HUES48 (cell line): Measurements from ENCODE around the gene TNN.

Experiments
- H3K27ac ChIP-seq: one replicate; pipeline ENCODE4 v1.7.0; 2013; ENCODE audit warnings: low read depth, low read length, inconsistent platforms
- H3K27me3 ChIP-seq: 2 replicates; pipeline ENCODE4 v1.6.1; 2013; ENCODE audit warnings: mild to moderate bottlenecking, low read length; ENCODE audit not compliant: control insufficient read depth, insufficient read depth
- H3K36me3 ChIP-seq: 2 replicates; pipeline ENCODE4 v1.6.1; 2013; ENCODE audit warnings: low read length; ENCODE audit not compliant: control insufficient read depth, insufficient read depth
- H3K4me1 ChIP-seq: 2 replicates; pipeline ENCODE4 v1.6.1; 2013; ENCODE audit warnings: mild to moderate bottlenecking, low read length; ENCODE audit not compliant: control insufficient read depth, insufficient read depth
- H3K4me3 ChIP-seq: 2 replicates; pipeline ENCODE4 v1.5.1; 2013; ENCODE audit warnings: mild to moderate bottlenecking, low read depth, low read length
- H3K9ac ChIP-seq: 2 replicates; pipeline ENCODE4 v1.6.1; 2013; ENCODE audit warnings: mild to moderate bottlenecking, low read depth, low read length, moderate library complexity
- H3K9me3 ChIP-seq: 2 replicates; pipeline ENCODE4 v1.6.1; 2013; ENCODE audit warnings: low read length; ENCODE audit not compliant: control insufficient read depth, insufficient read depth

TNN gene

DNA sequence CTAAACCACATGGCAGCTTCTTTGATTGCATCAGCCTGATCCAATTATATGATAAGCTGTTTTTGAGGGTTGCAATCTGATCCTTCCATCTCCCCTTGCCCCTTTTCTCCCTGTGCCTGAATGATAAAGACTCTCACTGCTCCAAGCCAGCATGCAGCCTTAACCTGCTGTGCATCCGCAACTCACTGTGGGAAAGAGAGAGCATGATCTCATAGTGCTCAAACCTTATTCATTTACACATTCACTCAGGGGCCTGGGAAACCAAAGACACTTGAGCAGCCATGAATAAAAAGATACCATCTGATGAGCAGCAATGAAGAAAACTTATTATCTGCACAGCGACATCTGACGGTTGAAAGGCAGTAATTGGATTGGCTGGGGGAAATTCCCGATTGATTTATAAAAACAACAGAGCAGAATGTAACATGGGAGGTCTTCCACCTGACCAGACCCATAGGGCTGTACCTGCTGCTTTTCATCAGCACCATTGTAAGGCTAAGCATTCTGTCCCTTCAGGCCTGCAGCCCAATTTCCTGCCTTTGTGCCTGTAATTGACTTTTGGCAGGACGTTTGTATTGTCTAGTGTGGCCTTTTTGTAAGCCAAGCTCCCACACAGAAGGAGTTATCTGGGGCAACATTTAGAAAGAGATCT lies 62.5 kb downstream of the TNN start:
- Histone ChIP-seq H3K27me3 (no peaks in the 10 kb centered on the region), H3K9me3 (no peaks in the 10 kb centered on the region), H3K4me3 (no peak overlapping the region; the same call in 1 of the 2 replicates), H3K27ac (peak overlapping the region; percentile 98), H3K4me1 (peaks cover 29% of the 10 kb centered on the region), H3K36me3 (no peaks in the 10 kb centered on the region), H3K9ac (peak overlapping the region; percentile 67)

DNA sequence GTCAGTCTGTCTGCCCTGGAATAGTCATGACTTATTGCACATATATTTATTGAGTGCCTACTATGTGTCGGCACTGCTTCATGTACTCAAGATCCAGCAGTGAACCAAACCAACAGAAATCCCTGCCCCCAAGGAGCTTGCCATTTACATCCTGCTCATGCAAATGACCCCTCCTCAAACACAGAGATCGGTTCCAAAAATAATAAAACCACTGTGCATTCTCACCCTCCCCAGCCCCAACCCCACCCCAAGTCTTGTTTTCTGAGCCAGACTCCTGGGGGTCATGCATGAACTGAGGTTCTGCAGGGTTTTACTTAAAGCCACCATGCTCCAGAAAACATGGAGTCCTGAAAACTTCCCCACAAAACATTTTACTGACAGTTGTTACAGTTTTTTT lies 63.0 kb downstream of the TNN start:
- peak overlapping the region; percentile 67 for H3K9ac ChIP-seq
- peak overlapping the region; percentile 98 for H3K27ac ChIP-seq
- no peaks in the 10 kb centered on the region for H3K27me3 ChIP-seq
- H3K9me3 ChIP-seq = no peaks in the 10 kb centered on the region
- H3K4me1 ChIP-seq = peaks cover 28% of the 10 kb centered on the region
- no peaks in the 10 kb centered on the region for H3K36me3 ChIP-seq
- H3K4me3 ChIP-seq = no peak overlapping the region

DNA sequence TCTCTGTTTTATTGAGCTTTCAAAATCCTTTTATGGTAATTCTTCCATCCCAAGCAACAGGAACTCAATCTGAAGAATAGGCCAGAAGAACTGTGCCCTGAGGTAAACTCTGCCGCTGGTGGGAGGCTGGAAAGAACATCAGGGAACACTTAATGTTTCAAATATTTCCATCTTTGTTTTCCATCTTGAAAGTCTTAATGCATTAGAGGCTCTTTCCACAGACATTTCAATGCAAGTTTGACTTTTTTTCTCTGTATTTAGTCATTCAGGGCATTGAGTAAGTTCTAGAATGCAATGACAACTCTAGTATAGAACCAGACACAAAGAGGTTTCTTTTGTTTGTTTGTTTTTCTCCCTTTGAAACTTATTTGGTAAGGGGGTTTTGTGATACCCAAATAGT lies 63.5 kb downstream of the TNN start:
- Histone ChIP-seq H3K9me3 (no peaks in the 10 kb centered on the region), H3K9ac (no peak overlapping the region), H3K27ac (peak overlapping the region; percentile 98)

DNA sequence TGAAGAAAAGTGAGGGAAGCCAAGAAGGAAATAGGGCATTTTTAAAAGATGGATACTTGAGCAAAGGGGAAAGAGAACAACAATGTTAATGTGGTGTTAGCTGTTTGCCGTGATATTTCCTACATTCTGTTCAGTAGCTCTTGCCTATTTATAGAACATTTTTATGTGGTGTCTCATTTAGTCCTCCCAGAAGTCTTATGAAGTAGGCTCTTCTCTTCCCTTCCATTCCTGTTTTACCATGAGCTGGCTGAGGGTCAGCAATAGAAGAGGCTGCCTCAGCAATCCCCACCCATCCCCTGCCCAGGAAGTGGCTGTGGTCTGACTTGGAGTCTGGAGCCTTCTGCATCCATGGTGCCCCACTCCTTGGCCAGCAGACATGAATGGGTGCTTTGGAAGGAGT lies 64.8 kb downstream of the TNN start:
- no peaks in the 10 kb centered on the region for H3K27me3 ChIP-seq
- no peak overlapping the region for H3K4me3 ChIP-seq
- H3K36me3 ChIP-seq = no peaks in the 10 kb centered on the region
- no peak overlapping the region for H3K27ac ChIP-seq
- H3K4me1 ChIP-seq = peaks cover 28% of the 10 kb centered on the region
- H3K9me3 ChIP-seq = no peaks in the 10 kb centered on the region
- no peak overlapping the region for H3K9ac ChIP-seq

More for the DNA sequence above, 63.5 kb downstream of the TNN start:
- no peaks in the 10 kb centered on the region for H3K36me3 ChIP-seq
- H3K27me3 ChIP-seq = no peaks in the 10 kb centered on the region
- no peak overlapping the region for H3K4me3 ChIP-seq
- peaks cover 28% of the 10 kb centered on the region for H3K4me1 ChIP-seq

DNA sequence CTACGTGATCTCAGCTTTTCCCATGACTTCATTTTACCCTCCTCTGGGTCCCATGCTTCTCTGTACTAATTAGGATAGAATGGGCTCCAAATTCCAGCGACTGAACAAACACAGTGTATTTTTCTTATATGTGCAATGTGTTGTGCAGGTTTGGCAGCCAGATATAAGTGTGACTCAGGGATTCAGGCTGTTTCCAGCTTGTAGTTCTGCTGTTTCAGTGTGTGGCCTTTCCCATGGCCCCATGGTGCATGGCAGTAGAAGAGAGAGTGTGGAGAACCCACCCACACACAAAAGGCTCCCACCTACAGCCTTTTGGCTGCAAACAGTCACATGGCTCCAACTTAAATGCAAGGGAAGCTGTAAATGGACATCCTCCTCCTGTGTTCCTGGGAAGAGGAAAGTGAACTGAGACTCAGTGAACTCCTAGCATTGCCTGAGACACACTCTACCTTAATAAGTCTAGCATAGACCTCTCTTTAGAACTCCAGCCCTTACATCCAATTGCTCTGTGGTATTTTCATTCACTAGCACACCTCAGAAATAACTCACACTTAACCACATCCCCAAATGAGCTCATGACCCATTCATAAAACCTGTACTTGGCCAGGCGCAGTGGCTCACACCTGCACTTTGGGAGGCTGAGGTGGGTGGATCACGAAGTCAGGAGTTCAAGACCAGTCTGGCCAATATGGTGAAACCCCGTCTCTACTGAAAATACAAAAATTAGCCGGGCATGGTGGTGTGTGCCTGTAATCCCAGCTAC lies 66.2 kb downstream of the TNN start:
- no peaks in the 10 kb centered on the region for H3K27me3 ChIP-seq
- H3K36me3 ChIP-seq = no peaks in the 10 kb centered on the region
- H3K4me3 ChIP-seq = no peak overlapping the region

DNA sequence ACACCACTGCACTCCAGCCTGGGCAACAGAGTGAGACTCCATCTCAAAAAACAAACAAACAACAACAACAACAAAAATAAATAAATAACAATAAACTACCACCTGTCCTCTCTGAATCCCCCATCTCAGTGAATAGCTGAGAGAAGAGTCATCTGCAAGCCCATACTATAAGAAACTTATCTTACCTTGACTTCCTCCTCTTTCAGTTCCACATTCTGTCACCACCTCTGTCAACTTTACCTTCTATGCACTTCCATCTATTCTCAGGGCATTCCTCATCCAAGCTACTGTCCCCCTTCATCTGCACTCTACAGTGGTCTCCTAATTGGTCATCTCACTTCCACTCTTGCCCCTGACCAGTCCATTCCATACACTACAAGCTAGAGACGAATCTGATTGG lies 66.9 kb downstream of the TNN start:
- Histone ChIP-seq H3K9ac (no peak overlapping the region), H3K27me3 (no peaks in the 10 kb centered on the region), H3K27ac (no peak overlapping the region), H3K4me1 (peaks cover 24% of the 10 kb centered on the region), H3K4me3 (no peak overlapping the region), H3K36me3 (no peaks in the 10 kb centered on the region), H3K9me3 (no peaks in the 10 kb centered on the region)

More for the DNA sequence above, 66.2 kb downstream of the TNN start:
- Histone ChIP-seq H3K9me3 (no peaks in the 10 kb centered on the region), H3K27ac (no peak overlapping the region), H3K9ac (no peak overlapping the region), H3K4me1 (peaks cover 28% of the 10 kb centered on the region)

DNA sequence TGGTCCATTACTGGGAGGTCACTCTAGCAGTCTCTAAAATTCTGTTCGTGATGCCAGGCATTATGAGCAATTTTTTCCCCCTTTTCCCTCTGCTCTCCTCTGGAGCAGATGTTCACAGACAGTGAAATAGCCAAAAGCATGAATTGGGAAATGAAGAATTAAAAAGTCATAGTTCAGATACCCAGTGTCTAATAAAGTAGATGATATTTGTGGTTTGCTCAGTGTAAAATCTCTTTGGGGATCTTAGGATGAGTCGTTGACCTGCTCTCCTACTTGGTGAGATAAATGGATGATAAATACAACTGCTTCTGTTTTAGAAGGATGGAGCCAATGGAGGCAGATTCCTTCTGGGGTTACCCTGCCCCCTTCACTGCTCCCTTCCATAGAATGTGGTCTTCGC lies 68.6 kb downstream of the TNN start:
- Histone ChIP-seq H3K36me3 (no peaks in the 10 kb centered on the region), H3K4me3 (no peak overlapping the region), H3K4me1 (peaks cover 7% of the 10 kb centered on the region), H3K27ac (no peak overlapping the region), H3K9ac (no peak overlapping the region), H3K27me3 (no peaks in the 10 kb centered on the region), H3K9me3 (no peaks in the 10 kb centered on the region)

DNA sequence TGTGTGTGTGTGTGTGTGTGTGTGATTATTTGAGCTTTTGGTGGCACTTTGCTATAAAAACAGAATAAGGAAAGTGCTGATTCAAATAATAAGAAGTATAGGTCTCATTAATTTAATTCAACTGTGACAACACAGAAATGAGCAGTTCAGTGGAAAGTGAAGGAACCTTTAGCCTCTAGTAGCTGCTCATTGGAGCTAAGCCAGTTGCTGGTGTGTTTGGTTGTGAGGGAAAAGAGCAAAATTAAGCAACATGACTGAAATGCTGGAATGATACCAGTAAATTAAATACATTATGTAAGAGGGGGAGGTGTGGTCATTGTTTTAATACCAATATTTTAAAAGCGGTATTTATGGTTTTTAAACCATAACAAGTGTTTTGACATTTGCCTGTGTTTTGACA lies 69.7 kb downstream of the TNN start:
- no peak overlapping the region for H3K9ac ChIP-seq
- H3K27ac ChIP-seq = no peak overlapping the region
- no peak overlapping the region for H3K4me3 ChIP-seq
- H3K4me1 ChIP-seq = no peaks in the 10 kb centered on the region
- no peaks in the 10 kb centered on the region for H3K27me3 ChIP-seq
- H3K9me3 ChIP-seq = no peaks in the 10 kb centered on the region
- H3K36me3 ChIP-seq = no peaks in the 10 kb centered on the region

DNA sequence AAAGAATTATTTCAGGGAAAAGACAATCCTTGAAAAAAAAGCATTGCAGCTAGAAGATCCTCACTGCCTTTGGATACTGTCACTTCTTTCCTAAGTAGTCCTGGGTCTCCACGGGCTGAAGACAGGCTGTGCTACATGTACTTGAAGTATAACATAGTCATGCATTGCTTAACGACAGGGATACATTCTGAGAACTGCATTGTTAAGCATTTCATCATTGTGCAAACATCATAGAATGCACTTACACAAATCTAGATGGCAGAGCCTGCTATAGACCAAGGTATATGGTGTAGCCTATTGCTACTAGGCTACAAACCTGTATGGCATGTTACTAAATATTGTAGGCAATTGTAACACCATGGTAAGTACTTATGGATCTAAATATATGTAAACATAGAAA lies 70.9 kb downstream of the TNN start:
- Histone ChIP-seq H3K4me3 (no peak overlapping the region), H3K4me1 (no peaks in the 10 kb centered on the region), H3K27me3 (no peaks in the 10 kb centered on the region), H3K9ac (no peak overlapping the region), H3K36me3 (no peaks in the 10 kb centered on the region), H3K27ac (no peak overlapping the region), H3K9me3 (no peaks in the 10 kb centered on the region)

DNA sequence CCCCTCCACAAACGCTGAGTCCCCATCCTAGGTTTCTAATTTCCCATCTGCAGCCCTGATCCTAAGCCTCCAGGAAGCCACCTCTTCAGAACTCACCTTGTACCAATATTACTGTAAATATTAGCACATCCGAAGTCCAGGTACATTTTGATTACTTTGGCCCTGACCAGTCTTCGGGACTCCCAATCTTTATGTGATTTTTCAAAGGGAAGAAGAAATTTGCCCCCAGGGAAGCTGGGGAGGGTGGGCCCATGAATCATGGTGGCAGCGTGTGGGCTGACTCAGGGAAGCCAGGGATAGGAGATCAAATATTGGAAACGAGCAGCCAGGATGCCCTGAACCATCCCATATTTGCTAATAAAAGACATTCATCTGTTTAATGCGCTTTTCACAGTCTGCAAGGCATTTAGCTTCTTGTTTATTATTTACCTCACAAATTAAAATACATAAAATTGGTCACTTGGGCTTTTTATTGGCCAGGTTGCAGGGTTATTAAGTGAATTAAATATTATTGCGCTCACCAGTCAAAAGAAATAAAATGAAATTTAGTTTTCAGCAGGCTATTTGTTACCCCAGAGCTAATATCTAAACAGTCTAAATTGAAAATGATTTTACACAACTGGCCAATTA lies 78.4 kb downstream of the TNN start:
- Histone ChIP-seq H3K4me3 (no peak overlapping the region), H3K9ac (no peak overlapping the region), H3K9me3 (no peaks in the 10 kb centered on the region), H3K27me3 (peaks cover 7% of the 10 kb centered on the region), H3K36me3 (no peaks in the 10 kb centered on the region), H3K27ac (no peak overlapping the region), H3K4me1 (no peaks in the 10 kb centered on the region)
